Osteocyte (in vitro differentiated cells): ENCODE data around the gene PTCHD4. TPM values are rescaled to one million over a fixed set of nuclear protein-coding genes. Genes with fewer than 3 reads are reported as not detected.

Source experiments
- DNase-seq: peaks from one replicate; pipeline ENCODE4 v3.0.0; 2021; ENCODE audit warnings: mixed read lengths; ENCODE audit not compliant: unreplicated experiment; ENCODE audit errors: extremely low spot score
- H3K27ac Mint-ChIP-seq: one replicate; pipeline ENCODE4 v1.8.0; 2021; ENCODE audit warnings: mild to moderate bottlenecking, mixed read lengths; ENCODE audit not compliant: unreplicated experiment
- H3K27me3 Mint-ChIP-seq: one replicate; pipeline ENCODE4 v1.8.0; 2021; ENCODE audit warnings: mixed read lengths; ENCODE audit not compliant: unreplicated experiment
- H3K36me3 Mint-ChIP-seq: one replicate; pipeline ENCODE4 v1.8.0; 2021; ENCODE audit warnings: mixed read lengths; ENCODE audit not compliant: unreplicated experiment
- H3K4me1 Mint-ChIP-seq: one replicate; pipeline ENCODE4 v1.8.0; 2021; ENCODE audit warnings: mixed read lengths; ENCODE audit not compliant: unreplicated experiment
- H3K4me3 Mint-ChIP-seq: one replicate; pipeline ENCODE4 v1.8.0; 2021; ENCODE audit warnings: mild to moderate bottlenecking, moderate library complexity, mixed read lengths; ENCODE audit not compliant: unreplicated experiment
- H3K9me3 Mint-ChIP-seq: one replicate; pipeline ENCODE4 v1.8.0; 2021; ENCODE audit warnings: mixed read lengths; ENCODE audit not compliant: unreplicated experiment
- CTCF ChIP-seq: fragments of 200-600 bp; sonication (generic); IDR thresholded peaks from 2 replicates; pipeline ENCODE4 v1.5.0; 2021; ENCODE audit warnings: antibody characterized with exemption, mild to moderate bottlenecking, moderate library complexity
- total RNA-seq: library from RNA; stranded (reverse); gene quantifications from 2 replicates; pipeline ENCODE4 v1.2.1, GENCODE V29; 2021

The PTCHD4 gene
- total RNA-seq, 1 donor from 2014 or later: 1.3 TPM

GRCh38 chr6:48141975-48142374, 31.0 kb upstream of the PTCHD4 start:
- DNase-seq: no peak
- Mint-ChIP-seq H3K4me1 (peaks cover 10% of the 10 kb centered on the region), H3K27ac (no peak overlapping the region), H3K4me3 (no peak overlapping the region), H3K36me3 (no peaks in the 10 kb centered on the region), H3K9me3 (no peaks in the 10 kb centered on the region), H3K27me3 (no peaks in the 10 kb centered on the region)
- no peak for TF ChIP-seq CTCF

GRCh38 chr6:48139818-48140614, 29.0 kb upstream of the PTCHD4 start:
- DNase-seq: no peak
- H3K4me1 Mint-ChIP-seq: peaks cover 28% of the 10 kb centered on the region
- no peak overlapping the region for H3K4me3 Mint-ChIP-seq
- no peaks in the 10 kb centered on the region for H3K36me3 Mint-ChIP-seq
- no peak overlapping the region for H3K27ac Mint-ChIP-seq
- no peak for TF ChIP-seq CTCF
- no peaks in the 10 kb centered on the region for H3K27me3 Mint-ChIP-seq
- no peaks in the 10 kb centered on the region for H3K9me3 Mint-ChIP-seq

- H3K36me3 Mint-ChIP-seq: no peaks in the 10 kb centered on the region
- H3K4me3 Mint-ChIP-seq: no peak overlapping the region
- no peak for TF ChIP-seq CTCF
- no peaks in the 10 kb centered on the region for H3K27me3 Mint-ChIP-seq
- DNase-seq: no peak
- H3K27ac Mint-ChIP-seq: no peak overlapping the region
- H3K4me1 Mint-ChIP-seq: peaks cover 40% of the 10 kb centered on the region
- H3K9me3 Mint-ChIP-seq: no peaks in the 10 kb centered on the region
Measured at GRCh38 chr6:48136856-48137255, 25.9 kb upstream of the PTCHD4 start.

- Mint-ChIP-seq H3K9me3 (no peaks in the 10 kb centered on the region), H3K27me3 (no peaks in the 10 kb centered on the region), H3K36me3 (no peaks in the 10 kb centered on the region), H3K4me3 (no peak overlapping the region), H3K27ac (no peak overlapping the region), H3K4me1 (peaks cover 40% of the 10 kb centered on the region)
- no peak for TF ChIP-seq CTCF
- no peak for DNase-seq
Measured at GRCh38 chr6:48135323-48136084, 24.5 kb upstream of the PTCHD4 start.

- no peak overlapping the region for H3K4me3 Mint-ChIP-seq
- H3K36me3 Mint-ChIP-seq: no peaks in the 10 kb centered on the region
- H3K27ac Mint-ChIP-seq: no peak overlapping the region
- H3K9me3 Mint-ChIP-seq: no peaks in the 10 kb centered on the region
- H3K27me3 Mint-ChIP-seq: no peaks in the 10 kb centered on the region
- no peak for TF ChIP-seq CTCF
- H3K4me1 Mint-ChIP-seq: peaks cover 32% of the 10 kb centered on the region
- no peak for DNase-seq
Measured at GRCh38 chr6:48134246-48134645, 23.2 kb upstream of the PTCHD4 start.
